AG04450 (cell line): ENCODE results near the gene TTC39A. TPM values are rescaled to one million over a fixed set of nuclear protein-coding genes. Genes with fewer than 3 reads are reported as not detected.

Experiments
- CTCF ChIA-PET: fragments of 300-600, 350-600 bp; formaldehyde crosslinking; extraction: SDS; loops from one replicate; lab custom pipeline; 2022; ENCODE audit warnings: antibody characterized with exemption, inconsistent platforms; lab: Charles Lee
- POLR2A ChIA-PET: fragments of 350-600 bp; formaldehyde crosslinking; extraction: SDS; loops from one replicate; lab custom pipeline; 2021; ENCODE audit warnings: antibody characterized with exemption, inconsistent platforms; lab: Yijun Ruan, JAX
- DNase-seq: peaks from one replicate; pipeline ENCODE4 v3.0.0-alpha.2; 2011; ENCODE audit warnings: low read depth, low spot score
- H3K27ac ChIP-seq: one replicate; pipeline ENCODE4 v1.5.1; 2012; ENCODE audit warnings: low read depth, low read length, control low read depth
- H3K27me3 ChIP-seq: one replicate; pipeline ENCODE4 v1.6.0; 2012; ENCODE audit warnings: low read length; ENCODE audit not compliant: control insufficient read depth, insufficient read depth
- H3K4me3 ChIP-seq: 2 replicates; pipeline ENCODE4 v1.5.1; 2011; ENCODE audit warnings: mild to moderate bottlenecking, low read depth, low read length, control low read depth
- H3K9me3 ChIP-seq: 2 replicates; pipeline ENCODE4 v1.5.1; 2012; ENCODE audit warnings: low read length; ENCODE audit not compliant: control insufficient read depth, insufficient read depth
- polyA plus RNA-seq: library from polyadenylated mRNA; depleted of rRNA; stranded (reverse); fragments of >200 nt; gene quantifications from 2 replicates; pipeline ENCODE4 v1.2.3, GENCODE V29; 2011
- TF ChIP-seq, protein P1 (sequence below): IDR thresholded peaks from 2 replicates; pipeline ENCODE4 v1.5.1; 2011; ENCODE audit warnings: low read depth, low read length, control low read depth, inconsistent platforms

Gene TTC39A
- polyA plus RNA-seq, 1 experiment, result 0.21 TPM

DNA sequence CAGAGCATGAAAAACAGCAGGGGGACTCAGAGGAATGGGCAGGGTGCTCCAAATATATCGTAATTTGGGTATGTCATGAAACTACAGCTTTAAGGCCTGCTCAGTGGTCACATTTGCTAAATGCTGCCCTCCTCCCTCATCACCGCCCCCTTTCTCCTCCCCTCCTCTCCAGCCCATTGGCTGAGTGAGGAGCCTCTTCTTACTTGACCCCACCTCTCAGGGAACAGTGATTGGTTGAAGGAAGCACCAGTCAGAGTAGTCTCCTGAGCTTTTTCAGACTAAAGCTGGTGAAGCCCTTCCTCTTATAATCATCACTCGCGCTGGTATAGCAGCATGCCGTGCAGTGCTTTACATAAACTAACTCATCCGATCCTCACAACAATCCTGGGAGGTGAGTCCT, 10.0 kb upstream of the TTC39A start:
- ChIA-PET CTCF (interaction anchor here (0.6 kb wide), 1 partner anchor 19 kb away, joined by 4 read pairs; no protein-coding TSS in a partner anchor), POLR2A (no interaction called here)
- Histone ChIP-seq H3K27me3 (peaks cover 28% of the 10 kb centered on the region), H3K9me3 (no peaks in the 10 kb centered on the region), H3K4me3 (no peak overlapping the region), H3K27ac (no peak overlapping the region)
- TF ChIP-seq, protein P1, sequence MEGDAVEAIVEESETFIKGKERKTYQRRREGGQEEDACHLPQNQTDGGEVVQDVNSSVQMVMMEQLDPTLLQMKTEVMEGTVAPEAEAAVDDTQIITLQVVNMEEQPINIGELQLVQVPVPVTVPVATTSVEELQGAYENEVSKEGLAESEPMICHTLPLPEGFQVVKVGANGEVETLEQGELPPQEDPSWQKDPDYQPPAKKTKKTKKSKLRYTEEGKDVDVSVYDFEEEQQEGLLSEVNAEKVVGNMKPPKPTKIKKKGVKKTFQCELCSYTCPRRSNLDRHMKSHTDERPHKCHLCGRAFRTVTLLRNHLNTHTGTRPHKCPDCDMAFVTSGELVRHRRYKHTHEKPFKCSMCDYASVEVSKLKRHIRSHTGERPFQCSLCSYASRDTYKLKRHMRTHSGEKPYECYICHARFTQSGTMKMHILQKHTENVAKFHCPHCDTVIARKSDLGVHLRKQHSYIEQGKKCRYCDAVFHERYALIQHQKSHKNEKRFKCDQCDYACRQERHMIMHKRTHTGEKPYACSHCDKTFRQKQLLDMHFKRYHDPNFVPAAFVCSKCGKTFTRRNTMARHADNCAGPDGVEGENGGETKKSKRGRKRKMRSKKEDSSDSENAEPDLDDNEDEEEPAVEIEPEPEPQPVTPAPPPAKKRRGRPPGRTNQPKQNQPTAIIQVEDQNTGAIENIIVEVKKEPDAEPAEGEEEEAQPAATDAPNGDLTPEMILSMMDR, result no peak
- DNase-seq, result no peak

DNA sequence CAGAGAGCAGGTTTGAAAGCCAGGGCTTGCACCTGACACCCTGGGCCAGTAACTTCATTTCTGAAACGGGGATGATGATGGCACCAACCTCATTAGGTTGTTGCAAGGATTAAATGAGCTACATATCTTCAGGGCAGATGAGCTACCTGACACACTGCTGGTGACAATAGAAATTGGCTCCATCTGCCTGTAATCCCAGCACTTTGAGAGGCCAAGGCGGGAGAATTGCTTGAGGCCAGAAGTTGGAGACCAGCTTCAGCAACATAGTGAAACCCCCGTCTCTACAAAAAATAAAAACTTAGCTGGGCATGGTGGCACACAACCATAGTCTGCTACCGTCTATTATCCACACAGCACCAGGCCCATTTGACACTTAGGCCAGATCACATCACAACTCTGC, 6.3 kb upstream of the TTC39A start:
- no peak for DNase-seq
- H3K4me3 ChIP-seq, result no peak overlapping the region
- TF ChIP-seq, protein P1, result no peak
- CTCF ChIA-PET, result no interaction called here
- no peak overlapping the region for H3K27ac ChIP-seq
- peaks cover 4% of the 10 kb centered on the region for H3K27me3 ChIP-seq
- no peaks in the 10 kb centered on the region for H3K9me3 ChIP-seq
- POLR2A ChIA-PET, result no interaction called here

DNA sequence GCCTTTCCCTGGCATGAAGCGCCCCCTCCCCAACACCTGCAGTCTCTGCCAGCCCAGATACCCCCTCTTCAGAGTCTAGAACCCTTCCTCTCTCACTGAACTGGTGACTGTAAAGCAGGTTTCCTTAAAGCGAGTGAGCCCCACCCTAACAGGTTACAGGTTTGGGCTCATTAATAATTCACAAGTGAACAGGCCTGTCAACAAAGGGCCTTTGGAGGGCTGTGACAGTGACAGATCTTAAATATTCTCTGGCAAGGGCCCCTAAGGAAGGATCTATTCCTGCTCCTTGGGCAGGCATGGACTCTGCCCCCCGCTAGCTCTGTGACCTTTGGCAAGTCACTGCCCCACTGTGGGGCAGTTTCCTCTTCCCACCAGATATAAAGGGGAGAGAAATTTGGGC, 5.6 kb upstream of the TTC39A start:
- no peak for DNase-seq
- no peak overlapping the region for H3K27ac ChIP-seq
- TF ChIP-seq, protein P1, result no peak
- no peak overlapping the region for H3K4me3 ChIP-seq
- ChIA-PET CTCF (no interaction called here), POLR2A (no interaction called here)
- peaks cover 4% of the 10 kb centered on the region for H3K27me3 ChIP-seq
- no peaks in the 10 kb centered on the region for H3K9me3 ChIP-seq

DNA sequence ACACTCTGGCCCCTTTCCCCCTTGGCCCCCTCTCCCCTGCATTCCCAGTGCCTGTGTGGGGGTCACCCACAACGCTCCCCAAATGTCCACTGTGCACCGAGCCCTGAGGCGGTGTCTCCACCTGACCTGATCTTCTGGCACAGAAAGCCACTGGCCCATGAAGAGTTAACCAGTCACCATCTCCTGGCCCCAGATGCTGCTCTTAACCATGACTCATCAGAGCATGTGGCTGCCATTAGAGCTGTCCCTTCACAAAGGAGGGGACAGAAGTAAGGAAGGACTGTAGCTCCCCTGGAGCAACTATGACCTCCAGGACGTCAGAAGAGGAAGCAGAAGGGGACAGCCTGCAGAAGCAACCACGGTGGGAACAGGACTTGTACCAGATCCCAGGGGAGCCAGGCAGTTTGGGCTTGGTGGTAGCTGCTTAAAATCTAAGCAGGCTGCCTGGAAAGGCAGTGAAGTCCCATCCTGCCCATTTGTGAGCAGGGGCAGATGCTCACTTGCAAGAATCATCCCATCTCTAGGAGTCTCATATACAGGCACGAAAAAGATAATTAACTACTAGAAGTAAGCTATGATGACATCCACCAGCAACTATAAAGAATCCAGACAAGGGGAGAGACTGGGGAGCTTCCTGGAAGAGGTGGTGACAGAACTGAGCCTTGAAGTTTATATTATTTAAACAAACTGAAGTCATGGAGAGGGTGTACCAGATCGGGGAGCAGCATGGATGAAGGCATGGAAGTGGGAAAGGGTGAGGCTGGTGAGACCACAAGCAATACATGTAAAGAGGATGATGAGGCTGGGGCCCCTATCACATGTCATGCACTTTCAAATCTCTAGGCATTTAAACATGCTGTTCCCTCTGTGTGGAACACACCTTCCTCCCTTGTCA, 1.1 kb upstream of the TTC39A start:
- no peak for DNase-seq
- H3K9me3 ChIP-seq, result no peaks in the 10 kb centered on the region
- ChIA-PET POLR2A (interaction anchor here (0.8 kb wide), 1 partner anchor 95 kb away, joined by 3 read pairs; the partner anchor contains the start of gene RNF11), CTCF (interaction anchor here (1.6 kb wide), 2 partner anchors 34 to 203 kb away, joined by 4 to 5 read pairs; no protein-coding TSS in a partner anchor)
- H3K27me3 ChIP-seq, result peaks cover 4% of the 10 kb centered on the region
- peak overlapping the region; percentile 21 for H3K27ac ChIP-seq
- H3K4me3 ChIP-seq, result no peak overlapping the region
- TF ChIP-seq, protein P1, result no peak
